H1 (cell line): Measurements from ENCODE around the gene SLC35F1. TPM values are rescaled to one million over a fixed set of nuclear protein-coding genes. Genes with fewer than 3 reads are reported as not detected.

Source experiments
- polyA plus RNA-seq, 7 experiments: library from polyadenylated mRNA; depleted of rRNA in 3 of 7; stranded (reverse) in 5 of 7; unstranded in 2 of 7; fragments of >200 nt in 5 of 7; fragments of 200-250 nt in 2 of 7; gene quantifications; 1 replicate in 5 of 7; 2 replicates in 1 of 7; 4 replicates in 1 of 7; pipeline versions ENCODE4 v1.2.1 to v1.2.3, GENCODE V29; 2011 to 2013; ENCODE audit warnings: missing spikeins in 2 of 7, mixed read lengths in 2 of 7
- total RNA-seq: library from RNA; stranded (reverse); fragmentation: NEBNext Ultra II Directional; extraction: Animal tissue kit (Norgen Biotek cat#: 25700); gene quantifications from 2 replicates; pipeline ENCODE4 v1.2.1, GENCODE V29; 2021
- TF ChIP-seq, protein P1 (sequence below), 3 experiments: IDR thresholded peaks; 1 replicate in 2 of 3; 2 replicates in 1 of 3; pipeline versions ENCODE4 v1.5.1 to v1.6.1; 2011; ENCODE audit warnings: low read length in 3 of 3, mild to moderate bottlenecking in 3 of 3, inconsistent platforms in 2 of 3, low read depth in 1 of 3, moderate library complexity in 1 of 3; ENCODE audit not compliant: insufficient read depth in 1 of 3; ENCODE audit errors: control extremely low read depth in 1 of 3

SLC35F1 gene
- total and polyA plus RNA-seq, 2 of the 8 experiments (the other 6 are each of a cell fraction or from before 2014, with no cell fraction given), result 7.0 to 10.0 TPM

DNA sequence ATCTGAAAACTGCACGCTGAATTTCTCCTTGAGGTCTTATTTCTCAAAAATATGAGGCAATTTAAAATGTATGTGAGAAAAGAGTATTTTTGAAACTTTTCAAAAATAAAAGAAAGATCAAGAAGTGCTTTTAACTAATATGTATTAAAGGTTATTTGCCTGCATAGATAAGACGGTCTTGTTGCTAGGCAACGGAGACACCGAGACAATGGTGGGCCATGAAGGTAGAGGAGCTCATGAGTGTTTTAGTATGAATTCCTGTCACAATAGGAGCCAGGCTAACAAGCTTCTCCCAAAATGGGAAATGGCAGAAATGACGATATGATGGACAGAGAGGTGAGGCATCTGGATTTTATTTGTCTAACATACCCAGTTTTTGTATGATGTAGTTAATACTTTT lies 308.2 kb downstream of the SLC35F1 start (continued):
- TF ChIP-seq, protein P1, sequence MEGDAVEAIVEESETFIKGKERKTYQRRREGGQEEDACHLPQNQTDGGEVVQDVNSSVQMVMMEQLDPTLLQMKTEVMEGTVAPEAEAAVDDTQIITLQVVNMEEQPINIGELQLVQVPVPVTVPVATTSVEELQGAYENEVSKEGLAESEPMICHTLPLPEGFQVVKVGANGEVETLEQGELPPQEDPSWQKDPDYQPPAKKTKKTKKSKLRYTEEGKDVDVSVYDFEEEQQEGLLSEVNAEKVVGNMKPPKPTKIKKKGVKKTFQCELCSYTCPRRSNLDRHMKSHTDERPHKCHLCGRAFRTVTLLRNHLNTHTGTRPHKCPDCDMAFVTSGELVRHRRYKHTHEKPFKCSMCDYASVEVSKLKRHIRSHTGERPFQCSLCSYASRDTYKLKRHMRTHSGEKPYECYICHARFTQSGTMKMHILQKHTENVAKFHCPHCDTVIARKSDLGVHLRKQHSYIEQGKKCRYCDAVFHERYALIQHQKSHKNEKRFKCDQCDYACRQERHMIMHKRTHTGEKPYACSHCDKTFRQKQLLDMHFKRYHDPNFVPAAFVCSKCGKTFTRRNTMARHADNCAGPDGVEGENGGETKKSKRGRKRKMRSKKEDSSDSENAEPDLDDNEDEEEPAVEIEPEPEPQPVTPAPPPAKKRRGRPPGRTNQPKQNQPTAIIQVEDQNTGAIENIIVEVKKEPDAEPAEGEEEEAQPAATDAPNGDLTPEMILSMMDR (IDR thresholded peaks at IDR 0.05; ENCODE audit: control extremely low read depth in 1 of 3, insufficient read depth in 1 of 3, low read depth in 1 of 3, low read length in 3 of 3), result no peak
